Omental fat pad (tissue), 4 donors: ENCODE measurements around the gene ATP13A1. TPM values are rescaled to one million over a fixed set of nuclear protein-coding genes. Genes with fewer than 3 reads are reported as not detected.

ENCODE experiments used
- ATAC-seq: fragments of 150-250 bp; one replicate; pipeline ENCODE4 v1.9.1; 2016; ENCODE audit warnings: mild to moderate bottlenecking, moderate library complexity; ENCODE audit not compliant: low FRiP score
- DNase-seq: peaks from one replicate; pipeline ENCODE4 v3.0.0-alpha.2; 2019; ENCODE audit warnings: low spot score
- total RNA-seq, 4 donors: library from RNA; depleted of rRNA; stranded (reverse); fragments of >200 nt; gene quantifications; one replicate each; pipeline ENCODE4 v1.1.0, GENCODE V29; 2016
- TF ChIP-seq, protein P1 (sequence below), 3 donors: fragments of 450-650 bp; IDR thresholded peaks; one replicate each; pipeline ENCODE4 v1.5.1; 2016 to 2017; ENCODE audit warnings: antibody characterized with exemption in 3 of 3, mild to moderate bottlenecking in 3 of 3, moderate library complexity in 2 of 3

ATP13A1 gene
- total RNA-seq, 4 donors from 2014 or later, result 100 to 255 (median 143) TPM

DNA sequence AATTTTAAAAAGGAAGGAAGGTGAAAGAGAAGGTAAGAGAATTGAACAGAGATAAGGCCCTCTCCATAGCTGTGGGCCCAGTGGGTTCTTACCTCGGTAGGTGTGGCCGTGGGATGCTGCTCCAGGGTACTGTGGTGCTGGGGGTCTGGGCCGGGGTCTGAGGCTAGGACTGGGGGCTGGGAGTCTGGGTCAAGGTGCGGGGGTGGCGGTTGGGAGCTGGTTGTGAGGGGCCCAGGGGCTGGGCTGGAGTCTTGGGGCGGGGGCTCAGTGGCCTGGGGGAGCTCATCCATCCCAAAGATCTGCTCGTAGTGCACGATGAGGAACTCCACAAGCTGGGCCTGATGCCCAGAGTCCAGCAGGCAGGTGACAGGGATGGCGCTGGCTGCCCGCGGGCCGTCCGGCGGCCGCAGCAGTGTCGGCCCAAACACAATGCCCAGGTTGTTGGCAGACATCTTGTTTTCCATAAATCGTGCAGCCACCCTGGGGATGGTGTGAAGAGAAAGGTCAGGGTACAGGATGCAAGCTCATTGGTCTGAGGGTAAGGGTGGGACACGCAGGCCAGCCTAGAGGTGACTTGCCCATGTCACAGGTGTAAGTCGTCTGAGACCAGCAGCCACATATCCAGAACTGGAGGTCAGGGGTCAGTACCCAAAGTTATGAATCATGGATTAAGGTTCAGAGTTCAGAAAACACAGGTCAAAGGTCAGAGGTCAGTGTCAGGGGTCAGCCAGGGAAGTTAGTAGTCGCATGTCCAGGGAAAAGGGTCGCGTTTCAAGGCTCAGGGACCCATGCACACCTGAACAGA, 29.6 kb downstream of the ATP13A1 start:
- DNase-seq, result no peak
- TF ChIP-seq, protein P1, sequence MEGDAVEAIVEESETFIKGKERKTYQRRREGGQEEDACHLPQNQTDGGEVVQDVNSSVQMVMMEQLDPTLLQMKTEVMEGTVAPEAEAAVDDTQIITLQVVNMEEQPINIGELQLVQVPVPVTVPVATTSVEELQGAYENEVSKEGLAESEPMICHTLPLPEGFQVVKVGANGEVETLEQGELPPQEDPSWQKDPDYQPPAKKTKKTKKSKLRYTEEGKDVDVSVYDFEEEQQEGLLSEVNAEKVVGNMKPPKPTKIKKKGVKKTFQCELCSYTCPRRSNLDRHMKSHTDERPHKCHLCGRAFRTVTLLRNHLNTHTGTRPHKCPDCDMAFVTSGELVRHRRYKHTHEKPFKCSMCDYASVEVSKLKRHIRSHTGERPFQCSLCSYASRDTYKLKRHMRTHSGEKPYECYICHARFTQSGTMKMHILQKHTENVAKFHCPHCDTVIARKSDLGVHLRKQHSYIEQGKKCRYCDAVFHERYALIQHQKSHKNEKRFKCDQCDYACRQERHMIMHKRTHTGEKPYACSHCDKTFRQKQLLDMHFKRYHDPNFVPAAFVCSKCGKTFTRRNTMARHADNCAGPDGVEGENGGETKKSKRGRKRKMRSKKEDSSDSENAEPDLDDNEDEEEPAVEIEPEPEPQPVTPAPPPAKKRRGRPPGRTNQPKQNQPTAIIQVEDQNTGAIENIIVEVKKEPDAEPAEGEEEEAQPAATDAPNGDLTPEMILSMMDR (IDR thresholded peaks at IDR 0.05), result no peak
- ATAC-seq, result no peak

DNA sequence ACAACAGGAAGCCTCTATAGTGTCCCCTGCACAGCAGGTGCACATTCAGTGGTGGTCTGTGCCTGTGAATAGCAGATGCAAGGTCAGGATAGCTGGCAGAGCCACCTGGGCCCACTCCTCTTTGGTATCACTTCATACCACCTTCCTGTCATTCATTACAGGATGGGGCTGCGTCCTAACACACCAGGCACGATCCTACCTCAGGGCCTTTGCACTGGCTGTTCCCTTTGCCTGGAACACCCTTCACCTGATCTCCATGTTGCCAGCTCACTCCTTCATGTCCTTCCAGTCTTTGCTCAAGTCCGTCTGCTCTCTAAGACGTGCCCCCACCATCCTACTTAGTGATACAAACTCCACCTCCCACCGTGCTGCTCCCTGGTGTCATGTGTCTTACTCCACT, 30.8 kb downstream of the ATP13A1 start:
- DNase-seq (no peak), ATAC-seq (no peak)
- TF ChIP-seq, protein P1 (IDR thresholded peaks at IDR 0.05), result no peak

DNA sequence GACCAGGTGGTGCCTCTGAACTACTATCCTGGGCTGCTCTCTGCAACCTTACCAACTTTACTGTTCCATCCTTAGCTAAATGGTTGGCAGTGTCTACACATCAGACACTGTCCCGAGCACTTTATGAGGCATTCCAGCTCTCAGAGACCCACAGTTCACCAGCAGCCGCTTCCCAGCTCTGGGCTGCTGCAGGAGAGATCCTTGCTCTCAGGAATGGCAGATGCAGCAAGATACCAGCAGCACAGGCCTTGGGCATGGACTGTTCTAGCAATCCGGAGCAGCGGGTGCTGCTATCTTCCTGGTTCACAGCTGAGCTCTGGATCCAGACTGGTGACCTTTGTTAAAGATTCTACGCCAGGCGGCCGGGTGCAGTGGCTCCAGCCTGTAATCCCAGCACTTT, 32.1 kb downstream of the ATP13A1 start:
- TF ChIP-seq, protein P1 (IDR thresholded peaks at IDR 0.05), result no peak
- ATAC-seq, result no peak

DNA sequence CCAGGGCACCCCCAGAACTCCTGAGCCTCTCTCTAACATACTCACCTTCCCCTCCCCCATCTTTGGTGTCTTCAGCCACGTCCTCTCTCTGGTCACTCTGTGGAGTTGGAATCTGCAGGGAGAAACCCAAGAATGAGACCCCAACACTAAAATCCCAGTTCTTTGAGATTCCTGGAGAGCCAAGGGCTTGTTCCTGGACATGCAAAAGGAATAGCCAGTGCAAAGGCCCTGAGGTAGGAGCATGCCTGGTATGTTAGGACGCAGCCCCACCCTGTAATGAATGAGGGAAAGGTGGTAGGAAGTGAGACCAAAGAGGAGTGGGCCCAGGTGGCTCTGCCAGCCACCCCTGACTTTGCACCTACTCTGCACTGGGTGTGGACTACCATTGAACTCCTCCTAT, 33.0 kb downstream of the ATP13A1 start:
- TF ChIP-seq, protein P1 (IDR thresholded peaks at IDR 0.05), result no peak
- ATAC-seq (no peak), DNase-seq (no peak)

More for the DNA sequence above, 32.1 kb downstream of the ATP13A1 start:
- DNase-seq, result no peak

GRCh38 chr19:19630062-19630414, 33.4 kb downstream of the ATP13A1 start:
- DNase-seq (no peak), ATAC-seq (no peak)
- TF ChIP-seq, protein P1 (IDR thresholded peaks at IDR 0.05), result no peak

DNA sequence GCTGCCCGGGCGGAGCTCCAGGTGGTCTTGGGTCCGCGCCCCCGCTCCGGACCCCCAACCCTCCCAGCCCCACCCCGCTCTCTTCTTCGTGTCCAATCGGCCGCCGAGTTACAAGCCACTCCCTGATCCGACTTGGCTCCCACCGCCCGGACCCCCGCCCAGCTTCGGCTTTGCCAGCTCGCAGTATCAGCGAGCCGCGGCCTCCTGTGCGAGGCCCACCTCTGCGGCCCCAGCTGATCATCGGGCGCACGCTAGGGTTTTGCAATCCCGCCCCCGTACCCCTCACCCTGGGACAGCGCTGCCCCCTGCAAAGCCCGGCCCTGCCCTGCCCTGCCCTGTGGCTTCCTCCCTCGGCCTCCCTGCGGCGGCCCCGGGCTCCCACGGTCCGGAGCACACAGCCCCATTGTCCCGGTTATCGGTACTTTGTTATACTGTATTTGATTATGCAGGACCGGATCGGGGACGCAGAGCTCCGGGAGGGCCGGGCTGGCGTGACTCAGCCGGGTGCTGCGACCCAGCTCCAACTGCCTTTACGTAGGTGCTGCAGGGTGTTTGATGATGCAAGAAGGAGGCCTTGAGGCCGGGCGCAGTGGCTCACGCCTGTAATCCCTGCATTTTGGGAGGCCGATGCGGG, 34.9 kb downstream of the ATP13A1 start:
- DNase-seq, result no peak
- TF ChIP-seq, protein P1 (IDR thresholded peaks at IDR 0.05), result no peak
- peak; percentile 61 for ATAC-seq
